HFF-Myc (cell line): Measurements from ENCODE around the gene AANAT.
"Not testable (repeated sequence)": the region's sequence is repeated elsewhere in the genome, so short reads cannot be mapped to it uniquely, and the experiment has no call there.

ENCODE experiments used
- DNase-seq: peaks from one replicate; pipeline ENCODE4 v3.0.0-alpha.2; 2011; ENCODE audit warnings: low read depth; ENCODE audit errors: extremely low read depth
- H3K4me3 ChIP-seq: replicated peaks from 2 replicates; pipeline ENCODE4 v1.5.1; 2011; ENCODE audit warnings: low read depth, mild to moderate bottlenecking, control low read depth, low read length
- TF ChIP-seq, protein P1 (sequence below): IDR thresholded peaks from 2 replicates; pipeline ENCODE4 v1.5.1; 2012; ENCODE audit warnings: mild to moderate bottlenecking, low read depth, low read length, control low read depth; ENCODE audit errors: missing control alignments

The AANAT gene

GRCh38 chr17:76513306-76513692, 45.9 kb downstream of the AANAT start:
- no peak for DNase-seq
- TF ChIP-seq, protein P1, sequence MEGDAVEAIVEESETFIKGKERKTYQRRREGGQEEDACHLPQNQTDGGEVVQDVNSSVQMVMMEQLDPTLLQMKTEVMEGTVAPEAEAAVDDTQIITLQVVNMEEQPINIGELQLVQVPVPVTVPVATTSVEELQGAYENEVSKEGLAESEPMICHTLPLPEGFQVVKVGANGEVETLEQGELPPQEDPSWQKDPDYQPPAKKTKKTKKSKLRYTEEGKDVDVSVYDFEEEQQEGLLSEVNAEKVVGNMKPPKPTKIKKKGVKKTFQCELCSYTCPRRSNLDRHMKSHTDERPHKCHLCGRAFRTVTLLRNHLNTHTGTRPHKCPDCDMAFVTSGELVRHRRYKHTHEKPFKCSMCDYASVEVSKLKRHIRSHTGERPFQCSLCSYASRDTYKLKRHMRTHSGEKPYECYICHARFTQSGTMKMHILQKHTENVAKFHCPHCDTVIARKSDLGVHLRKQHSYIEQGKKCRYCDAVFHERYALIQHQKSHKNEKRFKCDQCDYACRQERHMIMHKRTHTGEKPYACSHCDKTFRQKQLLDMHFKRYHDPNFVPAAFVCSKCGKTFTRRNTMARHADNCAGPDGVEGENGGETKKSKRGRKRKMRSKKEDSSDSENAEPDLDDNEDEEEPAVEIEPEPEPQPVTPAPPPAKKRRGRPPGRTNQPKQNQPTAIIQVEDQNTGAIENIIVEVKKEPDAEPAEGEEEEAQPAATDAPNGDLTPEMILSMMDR: no peak
- no peak overlapping the region for H3K4me3 ChIP-seq

DNA sequence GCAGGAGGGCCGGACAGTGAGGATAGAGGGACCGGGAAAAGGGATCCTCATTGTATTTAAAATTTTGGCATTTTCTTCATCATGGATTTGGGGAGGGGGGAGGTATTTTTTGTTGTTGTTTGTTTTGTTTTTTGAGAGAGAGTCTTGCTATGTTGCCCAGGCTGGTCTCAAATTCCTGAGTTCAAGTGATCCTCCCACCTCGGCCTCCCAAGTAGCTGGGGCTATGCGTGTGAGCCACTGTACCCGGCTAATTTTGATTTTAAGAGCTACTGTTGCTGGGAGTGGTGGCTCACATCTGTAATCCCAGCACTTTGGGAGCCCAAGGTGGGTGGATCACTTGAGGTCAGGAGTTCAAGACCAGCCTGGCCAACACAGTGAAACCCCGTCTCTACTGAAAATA, 47.0 kb downstream of the AANAT start:
- not testable (repeated sequence) for H3K4me3 ChIP-seq, DNase-seq

- no peak overlapping the region for H3K4me3 ChIP-seq
- no peak for DNase-seq
- TF ChIP-seq, protein P1: no peak
Observed at GRCh38 chr17:76515274-76515949, 48.0 kb downstream of the AANAT start.

- DNase-seq: no peak
- H3K4me3 ChIP-seq: no peak overlapping the region
- TF ChIP-seq, protein P1: no peak
Observed at GRCh38 chr17:76517638-76518038, 50.2 kb downstream of the AANAT start.

DNA sequence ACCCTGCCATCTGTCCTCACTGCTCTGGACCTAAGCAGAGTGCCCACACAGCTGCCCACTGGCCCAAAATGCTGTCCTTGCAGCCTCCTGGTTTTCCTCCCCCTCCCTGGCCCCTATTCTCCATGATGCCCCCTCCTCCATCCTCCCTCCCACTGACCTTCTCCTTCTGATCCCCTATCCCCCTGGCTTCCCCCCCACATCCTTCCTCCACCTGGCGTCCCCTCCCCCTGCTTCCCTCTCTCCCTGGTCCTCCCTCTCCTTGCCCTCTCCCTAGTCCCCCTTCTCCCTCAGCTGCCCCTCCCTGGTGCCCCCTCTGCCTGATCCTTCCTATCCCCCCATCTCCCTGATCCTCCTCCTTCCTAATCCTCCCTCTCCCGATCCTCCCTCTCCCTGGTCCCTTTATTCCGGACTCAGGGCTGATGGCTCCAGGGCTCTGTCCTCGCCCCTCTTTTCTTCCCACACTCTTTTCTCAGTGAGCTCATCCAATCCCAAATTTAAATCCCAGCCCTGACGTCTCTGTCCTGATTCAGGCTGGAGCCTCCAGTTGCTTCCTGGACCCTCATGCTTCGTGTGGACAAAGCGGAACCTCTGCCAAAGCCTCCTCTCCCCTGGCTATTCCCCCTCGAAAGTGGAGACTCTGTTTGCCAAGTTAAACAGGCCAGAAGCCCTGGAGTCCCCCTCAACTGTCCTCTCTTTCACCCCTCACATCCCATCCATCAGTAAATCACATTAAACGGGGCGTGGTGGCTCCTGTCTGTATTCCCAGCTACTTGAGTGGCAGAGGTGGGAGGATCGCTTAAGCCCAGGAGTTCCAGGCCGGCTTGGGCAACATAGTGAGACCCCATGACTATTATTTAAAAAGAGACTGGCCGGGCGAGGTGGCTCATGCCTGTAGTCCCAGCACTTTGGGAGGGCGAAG, 51.9 kb downstream of the AANAT start:
- H3K4me3 ChIP-seq: no peak overlapping the region
- TF ChIP-seq, protein P1: no peak
- DNase-seq: no peak
